ENCODE measurements around the gene DENND1B.

GRCh38 chr1:197692965-197693364 lies 82.3 kb downstream of the DENND1B start:
- TF ChIP-seq CTCF (IDR thresholded peaks at IDR 0.05; ENCODE audit: low read depth, low read length, missing input control) (peak; percentile 18), MAX (IDR thresholded peaks at IDR 0.05) (no peak), ZBTB33 (IDR thresholded peaks at IDR 0.05) (no peak), JUND (IDR thresholded peaks at IDR 0.05) (no peak), SP1 (IDR thresholded peaks at IDR 0.05) (no peak), FOXA2 (IDR thresholded peaks at IDR 0.05) (no peak), REST (IDR thresholded peaks at IDR 0.05) (no peak), TAF1 (conservative IDR thresholded peaks at IDR 0.05) (no peak), YY1 (IDR thresholded peaks at IDR 0.05) (no peak), EGR1 (IDR thresholded peaks at IDR 0.05; ENCODE audit: low read depth in 2 of 2) (no peak), ATF3 (IDR thresholded peaks at IDR 0.05) (no peak), RAD21 (IDR thresholded peaks at IDR 0.05) (peak; percentile 72 to 74), GABPA (IDR thresholded peaks at IDR 0.05 in 1 of 2, conservative IDR thresholded peaks at IDR 0.05 in 1 of 2) (no peak), FOXA1 (IDR thresholded peaks at IDR 0.05) (no peak)

All from liver (tissue), 3 donors.